Measurements from ENCODE around the gene TPST1. TPM values are rescaled to one million over a fixed set of nuclear protein-coding genes. Genes with fewer than 3 reads are reported as not detected.
A peak's percentile ranks its signal among the peaks of the same experiment; 100 is the strongest.

TPST1 gene
- total RNA-seq, 1 donor from 2014 or later, result 21.9 TPM

GRCh38 chr7:66185680-66186187 lies 19.4 kb upstream of the TPST1 start:
- H3K36me3 ChIP-seq, result no peaks in the 10 kb centered on the region
- intact Hi-C loops (cut with DNase I), result no loop called here
- no peak for DNase-seq (ENCODE audit: low spot score in 2 of 2)

GRCh38 chr7:66186991-66187390 lies 18.1 kb upstream of the TPST1 start:
- DNase-seq (ENCODE audit: low spot score in 2 of 2), result no peak
- intact Hi-C loops (cut with DNase I), result no loop called here
- H3K36me3 ChIP-seq, result no peaks in the 10 kb centered on the region
- no peak overlapping the region for H3K4me3 ChIP-seq
- H3K27me3 ChIP-seq, result no peaks in the 10 kb centered on the region
- no peaks in the 10 kb centered on the region for H3K4me1 ChIP-seq
- H3K9me3 ChIP-seq, result no peaks in the 10 kb centered on the region
- no peak for TF ChIP-seq CTCF (IDR thresholded peaks at IDR 0.05)
- H3K27ac ChIP-seq, result no peak overlapping the region

More at GRCh38 chr7:66185680-66186187, 19.4 kb upstream of the TPST1 start:
- Histone ChIP-seq H3K4me3 (no peak overlapping the region), H3K27ac (no peak overlapping the region), H3K9me3 (no peaks in the 10 kb centered on the region), H3K4me1 (no peaks in the 10 kb centered on the region), H3K27me3 (no peaks in the 10 kb centered on the region)
- no peak for TF ChIP-seq CTCF (IDR thresholded peaks at IDR 0.05)

- H3K27ac ChIP-seq, result no peak overlapping the region
- H3K9me3 ChIP-seq, result no peaks in the 10 kb centered on the region
- no peaks in the 10 kb centered on the region for H3K27me3 ChIP-seq
- H3K36me3 ChIP-seq, result no peaks in the 10 kb centered on the region
- TF ChIP-seq CTCF (IDR thresholded peaks at IDR 0.05), result no peak
- no peak overlapping the region for H3K4me3 ChIP-seq
- H3K4me1 ChIP-seq, result no peaks in the 10 kb centered on the region
- peak in 1 of 2 donors; percentile 81 for DNase-seq (ENCODE audit: low spot score in 2 of 2)
- intact Hi-C loops (cut with DNase I), result no loop called here
These were observed 17.2 kb upstream of the TPST1 start for GRCh38 chr7:66187905-66188304.

GRCh38 chr7:66188645-66189044 lies 16.5 kb upstream of the TPST1 start:
- Histone ChIP-seq H3K9me3 (no peaks in the 10 kb centered on the region), H3K27ac (no peak overlapping the region), H3K36me3 (no peaks in the 10 kb centered on the region), H3K4me3 (no peak overlapping the region), H3K27me3 (no peaks in the 10 kb centered on the region), H3K4me1 (no peaks in the 10 kb centered on the region)
- intact Hi-C loops (cut with DNase I), result no loop called here
- no peak for DNase-seq (ENCODE audit: low spot score in 2 of 2)
- no peak for TF ChIP-seq CTCF (IDR thresholded peaks at IDR 0.05)

- intact Hi-C loops (cut with DNase I), result no loop called here
- no peaks in the 10 kb centered on the region for H3K36me3 ChIP-seq
- no peak for DNase-seq (ENCODE audit: low spot score in 2 of 2)
- no peaks in the 10 kb centered on the region for H3K4me1 ChIP-seq
- H3K27me3 ChIP-seq, result no peaks in the 10 kb centered on the region
- H3K9me3 ChIP-seq, result no peaks in the 10 kb centered on the region
- no peak overlapping the region for H3K4me3 ChIP-seq
- H3K27ac ChIP-seq, result no peak overlapping the region
- no peak for TF ChIP-seq CTCF (IDR thresholded peaks at IDR 0.05)
These were observed 15.2 kb upstream of the TPST1 start for GRCh38 chr7:66189695-66190503.

All from ascending aorta (tissue), 2 donors.